Transverse colon (tissue), 4 donors: ENCODE data around the gene ANO1. TPM values are rescaled to one million over a fixed set of nuclear protein-coding genes. Genes with fewer than 3 reads are reported as not detected.
A peak's percentile ranks its signal among the peaks of the same experiment; 100 is the strongest.

Experiments used
- DNase-seq: peaks from one replicate; pipeline ENCODE4 v3.0.0-alpha.2; 2019
- H3K27ac ChIP-seq, 4 donors: fragments of 200-600 bp; sonication (generic); 2 replicates each; pipeline ENCODE4 v1.5.1; 2016 to 2018; ENCODE audit warnings: inconsistent platforms in 4 of 4
- H3K27me3 ChIP-seq: fragments of 200-600 bp; sonication (generic); 2 replicates; pipeline ENCODE4 v1.5.1; 2017; ENCODE audit warnings: inconsistent platforms
- H3K36me3 ChIP-seq, 4 donors: fragments of 200-600 bp; sonication (generic); 2 replicates each; pipeline ENCODE4 v1.5.1; 2017 to 2019; ENCODE audit warnings: inconsistent platforms in 4 of 4
- H3K4me1 ChIP-seq, 4 donors: fragments of 200-600 bp; sonication (generic); 2 replicates each; pipeline ENCODE4 v1.5.1; 2017 to 2020; ENCODE audit warnings: inconsistent platforms in 4 of 4
- H3K4me3 ChIP-seq, 4 donors: fragments of 200-600 bp; sonication (generic); 1 replicate in 1 of 4; 2 replicates in 3 of 4; pipeline versions ENCODE4 v1.5.1 to v1.6.1; 2017 to 2019; ENCODE audit warnings: inconsistent platforms in 4 of 4
- H3K9me3 ChIP-seq, 2 donors: fragments of 200-600 bp; sonication (generic); 2 replicates each; pipeline ENCODE4 v1.5.1; 2017 to 2019; ENCODE audit warnings: inconsistent platforms in 2 of 2
- EP300 ChIP-seq: sonication (generic); formaldehyde crosslinking; IDR thresholded peaks from one replicate; pipeline ENCODE4 v1.6.1; 2017; ENCODE audit warnings: antibody characterized with exemption, low read depth
- POLR2A ChIP-seq: fragments of 450-650 bp; IDR thresholded peaks from one replicate; pipeline ENCODE4 v1.6.1; 2016; ENCODE audit warnings: antibody characterized with exemption, mild to moderate bottlenecking, moderate library complexity
- POLR2AphosphoS5 ChIP-seq, 3 donors: sonication (generic); formaldehyde crosslinking; IDR thresholded peaks; one replicate each; pipeline ENCODE4 v1.6.1; 2016; ENCODE audit warnings: antibody characterized with exemption in 3 of 3
- WGBS, 2 donors: methylation state at CpG; one replicate each; pipeline ENCODE4 v1.1.5; 2018; ENCODE audit warnings: low coverage in 1 of 2; 5-methylcytosine and 5-hydroxymethylcytosine counted together
- in situ Hi-C, 4 donors: fragments of 200-750 bp; cut with MboI; loops; one replicate each; pipeline versions ENCODE4 v1.15.0 to v1.15.1; 2017; ENCODE audit warnings: low sequenced_read_pairs in 3 of 4, low pct_ligation_motif_present in 1 of 4, low pct_unique_long_range_greater_than_20kb in 1 of 4
- intact Hi-C: fragments of 100-400 bp; cut with DNase I; formaldehyde crosslinking; loops from one replicate; pipeline ENCODE4 v1.15.1; 2023; ENCODE audit warnings: low total_unique reads
- total RNA-seq, 4 donors: library from RNA; depleted of rRNA; stranded (reverse); fragments of >200 nt; gene quantifications; one replicate each; pipeline ENCODE4 v1.1.0, GENCODE V29; 2016
- TF ChIP-seq, protein P1 (sequence below), 5 experiments: fragments of 200-600 bp in 3 of 5; fragments of 450-650 bp in 2 of 5; sonication (generic) in 3 of 5; IDR thresholded peaks; 1 replicate in 2 of 5; 2 replicates in 3 of 5; pipeline ENCODE4 v1.5.1; 2016 to 2017; ENCODE audit warnings: antibody characterized with exemption in 5 of 5, inconsistent platforms in 3 of 5, mild to moderate bottlenecking in 2 of 5, moderate library complexity in 1 of 5

ANO1 gene
- total RNA-seq, 4 donors from 2014 or later, result 7.9 to 20.9 (median 11.3) TPM

DNA sequence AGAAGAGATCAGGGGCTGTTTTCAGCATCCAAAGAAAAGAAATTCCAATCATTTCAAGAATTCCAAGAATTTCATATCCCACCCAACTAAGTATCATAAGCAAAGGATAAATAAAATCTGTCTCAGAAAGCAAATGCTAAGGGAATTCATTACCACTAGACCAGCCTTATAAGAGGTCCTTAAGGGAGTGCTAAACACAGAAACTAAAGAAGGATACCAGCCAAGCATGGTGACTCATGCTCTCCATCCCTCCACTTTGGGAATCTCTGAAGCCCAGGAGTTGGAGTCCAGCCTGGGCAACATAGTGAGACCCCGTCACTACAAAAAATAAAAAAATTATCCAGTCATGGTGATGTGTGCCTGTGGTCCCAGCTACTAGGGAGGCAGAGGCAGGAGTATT, 142.8 kb downstream of the ANO1 start:
- TF ChIP-seq, protein P1, sequence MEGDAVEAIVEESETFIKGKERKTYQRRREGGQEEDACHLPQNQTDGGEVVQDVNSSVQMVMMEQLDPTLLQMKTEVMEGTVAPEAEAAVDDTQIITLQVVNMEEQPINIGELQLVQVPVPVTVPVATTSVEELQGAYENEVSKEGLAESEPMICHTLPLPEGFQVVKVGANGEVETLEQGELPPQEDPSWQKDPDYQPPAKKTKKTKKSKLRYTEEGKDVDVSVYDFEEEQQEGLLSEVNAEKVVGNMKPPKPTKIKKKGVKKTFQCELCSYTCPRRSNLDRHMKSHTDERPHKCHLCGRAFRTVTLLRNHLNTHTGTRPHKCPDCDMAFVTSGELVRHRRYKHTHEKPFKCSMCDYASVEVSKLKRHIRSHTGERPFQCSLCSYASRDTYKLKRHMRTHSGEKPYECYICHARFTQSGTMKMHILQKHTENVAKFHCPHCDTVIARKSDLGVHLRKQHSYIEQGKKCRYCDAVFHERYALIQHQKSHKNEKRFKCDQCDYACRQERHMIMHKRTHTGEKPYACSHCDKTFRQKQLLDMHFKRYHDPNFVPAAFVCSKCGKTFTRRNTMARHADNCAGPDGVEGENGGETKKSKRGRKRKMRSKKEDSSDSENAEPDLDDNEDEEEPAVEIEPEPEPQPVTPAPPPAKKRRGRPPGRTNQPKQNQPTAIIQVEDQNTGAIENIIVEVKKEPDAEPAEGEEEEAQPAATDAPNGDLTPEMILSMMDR (IDR thresholded peaks at IDR 0.05), result no peak
- TF ChIP-seq POLR2AphosphoS5 (IDR thresholded peaks at IDR 0.05), result no peak
- no peak for TF ChIP-seq EP300
- TF ChIP-seq POLR2A, result no peak
- Histone ChIP-seq H3K4me3 (no peak overlapping the region), H3K27me3 (no peaks in the 10 kb centered on the region), H3K4me1 (peaks cover 0 to 7% (median 2%) of the 10 kb centered on the region in 4 donors), H3K27ac (no peak overlapping the region), H3K36me3 (no peaks in the 10 kb centered on the region), H3K9me3 (no peaks in the 10 kb centered on the region)
- in situ Hi-C loops, result no loop called here
- intact Hi-C loops, result no loop called here
- 92 to 100% methylated on average over 1 of the region's 1 CpG for WGBS, 2 donors
- DNase-seq, result no peak

DNA sequence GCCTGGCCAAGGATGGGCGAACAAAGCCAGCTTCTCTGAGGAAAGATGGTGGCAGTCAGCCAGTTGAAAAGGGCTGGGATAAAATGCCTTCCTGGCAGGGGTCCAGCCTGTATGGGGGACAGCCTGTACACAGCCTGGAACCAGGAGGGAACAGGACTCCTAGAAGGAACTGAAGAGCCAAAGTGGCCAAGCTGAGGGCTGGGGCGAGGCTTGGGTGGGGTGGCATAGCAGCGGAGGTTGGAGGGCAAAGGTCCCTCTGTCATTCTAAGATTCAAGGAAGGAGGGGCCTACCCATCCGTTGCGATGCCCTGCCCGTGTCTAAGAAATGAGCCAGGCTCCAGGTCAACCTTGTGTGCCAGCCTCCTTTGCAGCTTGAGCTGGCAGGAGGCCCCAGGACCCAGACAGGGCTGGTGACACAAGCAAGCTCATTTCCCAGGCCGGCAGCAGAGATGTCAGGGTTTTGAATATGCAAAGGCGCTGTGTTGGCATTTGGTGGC, 147.6 kb downstream of the ANO1 start:
- H3K9me3 ChIP-seq, result no peaks in the 10 kb centered on the region
- H3K27ac ChIP-seq, result peak overlapping the region; percentile 74 to 85 (median 82)
- intact Hi-C loops (no loop called here), in situ Hi-C loops (no loop called here)
- peak; percentile 94 for DNase-seq
- TF ChIP-seq POLR2AphosphoS5 (IDR thresholded peaks at IDR 0.05) (peak in 2 of 3 donors; percentile 63 to 71), POLR2A (peak; percentile 43), EP300 (no peak)
- TF ChIP-seq, protein P1 (IDR thresholded peaks at IDR 0.05), result no peak
- WGBS, 2 donors, result 40% methylated on average over 1 to 8 of the region's 8 CpGs
- peaks cover 8 to 28% (median 20%) of the 10 kb centered on the region in 4 donors for H3K4me1 ChIP-seq
- no peaks in the 10 kb centered on the region for H3K27me3 ChIP-seq
- H3K36me3 ChIP-seq, result no peaks in the 10 kb centered on the region
- no peak overlapping the region for H3K4me3 ChIP-seq

DNA sequence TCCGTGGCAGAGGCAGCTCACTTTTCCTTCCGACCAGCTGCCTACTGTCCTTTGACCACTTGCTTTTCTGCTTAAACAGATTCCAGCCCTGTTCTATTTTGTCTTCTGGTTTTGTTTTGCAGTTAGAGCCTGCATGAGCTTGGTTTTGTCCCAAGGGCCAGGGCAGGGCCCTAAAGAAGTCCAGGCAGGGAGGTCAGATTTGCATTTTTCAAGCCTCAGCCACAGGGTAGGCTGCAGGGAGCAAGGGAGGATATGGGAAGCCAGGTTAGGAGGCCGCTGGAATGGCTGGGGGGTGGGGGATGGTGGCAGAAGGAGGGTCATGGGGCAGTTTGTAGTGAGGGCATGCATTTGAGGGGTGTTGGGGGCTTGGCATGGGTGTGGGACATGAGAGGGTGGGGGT, 148.1 kb downstream of the ANO1 start:
- H3K27me3 ChIP-seq, result no peaks in the 10 kb centered on the region
- H3K36me3 ChIP-seq, result no peaks in the 10 kb centered on the region
- H3K4me1 ChIP-seq, result peaks cover 8 to 28% (median 20%) of the 10 kb centered on the region in 4 donors
- no peak overlapping the region for H3K4me3 ChIP-seq
- WGBS, 2 donors, result 50% methylated on average over 3 of the region's 3 CpGs; no CpG with 5 or more reads in 1 of the 2 donors
- intact Hi-C loops, result no loop called here
- H3K9me3 ChIP-seq, result no peaks in the 10 kb centered on the region
- H3K27ac ChIP-seq, result peak overlapping the region; percentile 74 to 85 (median 82)
- in situ Hi-C loops, result no loop called here
- no peak for DNase-seq
- TF ChIP-seq POLR2A (no peak), POLR2AphosphoS5 (IDR thresholded peaks at IDR 0.05) (no peak), EP300 (no peak)
- TF ChIP-seq, protein P1 (IDR thresholded peaks at IDR 0.05), result no peak

DNA sequence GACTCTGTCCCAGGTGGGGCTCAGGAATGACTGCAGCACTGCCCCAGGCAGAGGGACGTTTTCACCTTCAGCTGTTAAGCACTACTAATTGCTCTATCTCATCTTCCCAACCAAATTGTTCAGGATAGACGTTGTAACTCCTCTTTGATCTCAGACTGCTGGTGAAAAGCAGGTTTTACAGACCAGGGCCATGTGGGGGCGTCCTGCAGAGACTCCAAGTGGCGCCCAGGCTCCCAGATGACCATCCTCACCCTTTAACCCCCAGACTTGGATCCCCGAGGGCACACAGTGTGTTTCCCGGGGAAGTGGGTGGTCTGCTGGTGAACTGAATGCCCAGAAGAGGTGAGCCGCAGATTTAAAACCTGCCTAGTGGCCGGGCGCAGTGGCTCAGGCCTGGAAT, 148.8 kb downstream of the ANO1 start:
- H3K27me3 ChIP-seq, result no peaks in the 10 kb centered on the region
- 53% methylated on average over 9 of the region's 9 CpGs; no CpG with 5 or more reads in 1 of the 2 donors for WGBS, 2 donors
- H3K4me1 ChIP-seq, result peaks cover 8 to 28% (median 20%) of the 10 kb centered on the region in 4 donors
- no peaks in the 10 kb centered on the region for H3K9me3 ChIP-seq
- TF ChIP-seq EP300 (no peak), POLR2AphosphoS5 (IDR thresholded peaks at IDR 0.05) (no peak), POLR2A (no peak)
- TF ChIP-seq, protein P1 (IDR thresholded peaks at IDR 0.05), result no peak
- intact Hi-C loops, result no loop called here
- no peak for DNase-seq
- H3K27ac ChIP-seq, result peak overlapping the region; percentile 74 to 85 (median 82)
- H3K4me3 ChIP-seq, result no peak overlapping the region
- H3K36me3 ChIP-seq, result no peaks in the 10 kb centered on the region
- in situ Hi-C loops, result no loop called here
